ENCODE data around the gene SOWAHA.
"Not testable (repeated sequence)": the region's sequence is repeated elsewhere in the genome, so short reads cannot be mapped to it uniquely, and the experiment has no call there.

The SOWAHA gene

GRCh38 chr5:132778129-132778528 is 35.0 kb upstream of the SOWAHA start:
- no peak for DNase-seq (ENCODE audit: low spot score)

- no peak for DNase-seq (ENCODE audit: low spot score)
Observed at GRCh38 chr5:132778856-132779255, 34.2 kb upstream of the SOWAHA start.

- no peak for DNase-seq (ENCODE audit: low spot score)
Observed at GRCh38 chr5:132779961-132780360, 33.1 kb upstream of the SOWAHA start.

- no peak for DNase-seq (ENCODE audit: low spot score)
Observed at GRCh38 chr5:132780577-132780976, 32.5 kb upstream of the SOWAHA start.

GRCh38 chr5:132781029-132781428 is 32.1 kb upstream of the SOWAHA start:
- no peak for DNase-seq (ENCODE audit: low spot score)

GRCh38 chr5:132782101-132782500 is 31.0 kb upstream of the SOWAHA start:
- peak; percentile 66 for DNase-seq (ENCODE audit: low spot score)

GRCh38 chr5:132785365-132785764 is 27.7 kb upstream of the SOWAHA start:
- DNase-seq (ENCODE audit: low spot score): no peak

GRCh38 chr5:132785864-132786263 is 27.2 kb upstream of the SOWAHA start:
- DNase-seq (ENCODE audit: low spot score): no peak

- no peak for DNase-seq (ENCODE audit: low spot score)
Observed at GRCh38 chr5:132787076-132787475, 26.0 kb upstream of the SOWAHA start.

- DNase-seq (ENCODE audit: low spot score): no peak
Observed at GRCh38 chr5:132788508-132788907, 24.6 kb upstream of the SOWAHA start.

GRCh38 chr5:132788990-132789886 is 23.9 kb upstream of the SOWAHA start:
- no peak for DNase-seq (ENCODE audit: low spot score)

- DNase-seq (ENCODE audit: low spot score): no peak
Observed at GRCh38 chr5:132790201-132790865, 22.8 kb upstream of the SOWAHA start.

- no peak for DNase-seq (ENCODE audit: low spot score)
Observed at GRCh38 chr5:132791026-132791425, 22.1 kb upstream of the SOWAHA start.

- no peak for DNase-seq (ENCODE audit: low spot score)
Observed at GRCh38 chr5:132797651-132798050, 15.5 kb upstream of the SOWAHA start.

- no peak for DNase-seq (ENCODE audit: low spot score)
Observed at GRCh38 chr5:132799392-132799791, 13.7 kb upstream of the SOWAHA start.

GRCh38 chr5:132800545-132800944 is 12.6 kb upstream of the SOWAHA start:
- DNase-seq (ENCODE audit: low spot score): no peak

GRCh38 chr5:132802044-132802684 is 10.9 kb upstream of the SOWAHA start:
- no peak for DNase-seq (ENCODE audit: low spot score)

GRCh38 chr5:132802685-132803066 is 10.4 kb upstream of the SOWAHA start:
- DNase-seq (ENCODE audit: low spot score): not testable (repeated sequence)

GRCh38 chr5:132804219-132804618 is 8.9 kb upstream of the SOWAHA start:
- not testable (repeated sequence) for DNase-seq (ENCODE audit: low spot score)

GRCh38 chr5:132805872-132806271 is 7.2 kb upstream of the SOWAHA start:
- DNase-seq (ENCODE audit: low spot score): not testable (repeated sequence)

- DNase-seq (ENCODE audit: low spot score): not testable (repeated sequence)
Observed at GRCh38 chr5:132806804-132807162, 6.3 kb upstream of the SOWAHA start.

GRCh38 chr5:132807163-132807838 is 5.8 kb upstream of the SOWAHA start:
- peak; percentile 33 for DNase-seq (ENCODE audit: low spot score)
